ENCODE results near the gene NTN3.
"Not testable (repeated sequence)": the region's sequence is repeated elsewhere in the genome, so short reads cannot be mapped to it uniquely, and the experiment has no call there.

NTN3 gene

DNA sequence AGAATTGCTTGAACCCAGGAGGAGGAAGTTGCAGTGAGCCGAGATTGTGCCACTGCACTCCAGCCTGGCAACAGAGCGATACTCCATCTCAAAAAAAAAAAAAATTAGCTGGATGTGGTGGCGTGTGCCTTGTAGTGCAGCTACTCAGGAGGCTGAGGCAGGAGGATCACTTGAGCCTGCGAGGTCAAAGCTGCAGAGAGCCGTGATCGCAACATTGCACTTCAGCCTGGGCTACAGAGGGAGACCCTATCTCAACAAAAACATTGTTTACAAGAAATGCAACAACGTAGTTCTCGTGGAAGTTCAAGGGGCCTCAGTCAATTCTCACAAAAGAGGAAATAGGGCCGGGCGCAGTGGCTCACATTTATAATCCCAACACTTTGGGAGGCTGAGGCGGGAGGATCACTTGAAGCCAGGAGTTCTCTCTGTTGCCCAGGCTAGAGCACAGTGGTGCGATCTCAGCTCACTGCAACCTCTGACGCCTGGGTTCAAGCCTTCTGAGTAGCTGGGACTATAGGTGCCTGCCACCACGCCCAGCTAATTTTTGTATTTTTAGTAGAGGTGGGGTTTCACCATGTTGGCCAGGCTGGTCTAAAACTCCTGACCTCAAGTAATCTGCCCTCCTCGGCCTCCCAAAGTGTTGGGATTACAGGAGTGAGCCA is 29.8 kb upstream of the NTN3 start:
- not testable (repeated sequence) for DNase-seq

DNA sequence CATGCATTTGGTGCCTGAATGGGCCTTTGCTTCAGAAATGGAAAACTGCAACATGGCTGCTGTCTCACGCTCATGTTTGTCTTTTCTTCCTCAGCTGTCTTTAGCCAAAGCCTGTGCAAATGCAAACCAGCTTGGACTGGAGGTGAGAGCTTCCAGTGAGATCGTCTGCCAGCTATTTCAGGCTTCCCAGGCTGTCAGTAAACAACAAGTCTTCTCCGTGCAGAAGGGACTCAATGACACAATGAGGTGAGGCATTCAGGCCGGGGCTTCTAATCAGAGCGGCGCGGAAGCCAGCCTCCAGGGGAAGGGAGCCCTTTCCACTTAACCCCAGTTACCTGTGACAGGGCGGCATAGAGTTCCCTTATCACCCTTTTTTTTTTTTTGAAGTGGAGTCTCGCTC is 27.5 kb upstream of the NTN3 start:
- DNase-seq, result no peak

DNA sequence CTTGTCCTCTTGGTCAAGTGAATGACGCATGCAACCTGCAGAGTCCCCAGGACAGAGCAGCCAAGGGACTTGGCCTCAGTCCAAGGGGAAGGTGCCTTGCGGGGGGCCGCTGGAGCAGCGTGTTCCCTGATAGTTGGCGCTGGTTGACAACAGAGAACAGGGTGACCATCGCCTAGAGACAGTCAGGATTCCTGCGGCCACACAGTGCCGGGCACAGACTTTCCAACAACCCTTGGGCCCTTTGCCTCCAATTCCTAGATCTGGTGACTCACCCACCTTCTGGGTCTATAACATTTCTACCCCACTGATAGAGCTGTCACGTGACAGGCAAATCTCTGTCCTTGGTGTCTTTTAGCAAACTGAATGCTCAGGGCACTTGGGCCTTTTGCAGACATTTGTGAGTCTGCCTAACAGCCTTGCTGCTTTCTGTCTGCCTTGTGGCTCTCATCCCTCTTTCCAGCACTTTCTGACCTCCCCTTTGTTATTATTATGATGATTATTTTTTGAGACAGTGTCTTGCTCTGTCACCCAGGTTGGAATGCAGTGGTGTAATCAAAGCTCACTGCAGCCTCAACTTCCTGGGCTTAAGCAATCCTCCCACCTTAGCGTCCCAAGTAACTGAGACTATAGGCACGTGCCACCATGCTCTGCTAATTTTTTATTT is 23.0 kb upstream of the NTN3 start:
- no peak for DNase-seq

DNA sequence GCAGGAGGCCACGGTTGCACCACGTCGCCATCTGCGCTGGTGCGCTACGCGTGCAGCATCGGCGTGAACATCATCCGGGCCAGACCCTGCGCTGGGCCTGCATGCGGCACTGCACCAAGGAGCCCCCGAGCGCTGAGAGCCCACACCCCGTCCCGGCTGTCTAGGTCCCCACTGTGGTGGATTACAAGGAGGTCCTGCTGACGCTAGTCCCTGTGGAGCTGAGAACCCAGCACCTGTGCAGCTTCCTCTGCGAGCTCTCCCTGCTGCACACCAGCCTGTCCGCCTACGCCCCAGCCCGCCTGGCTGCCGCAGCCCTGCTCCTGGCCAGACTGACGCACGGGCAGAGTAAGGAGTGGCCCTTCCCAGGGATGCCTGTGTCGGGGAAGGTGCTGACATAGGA is 22.0 kb upstream of the NTN3 start:
- DNase-seq, result no peak

DNA sequence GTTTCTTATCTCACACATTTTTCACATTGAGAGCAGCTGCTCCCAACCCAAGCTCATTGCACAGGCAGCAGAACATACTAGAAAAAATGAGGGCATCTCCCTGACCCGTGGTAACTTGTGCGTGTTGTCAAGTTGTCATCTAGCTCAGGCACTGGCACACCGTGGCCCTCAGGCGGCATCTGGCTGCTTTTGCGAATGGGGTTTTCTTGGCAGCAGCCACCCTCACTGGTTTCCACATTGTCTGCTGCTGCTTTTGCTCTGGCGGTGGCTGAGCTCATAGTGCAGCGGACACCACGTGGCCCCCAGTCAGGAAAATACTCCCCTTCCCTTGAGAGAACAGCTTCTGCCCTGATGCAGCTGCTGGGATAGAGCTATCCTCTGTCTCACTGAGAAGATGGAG is 20.6 kb upstream of the NTN3 start:
- DNase-seq, result no peak

DNA sequence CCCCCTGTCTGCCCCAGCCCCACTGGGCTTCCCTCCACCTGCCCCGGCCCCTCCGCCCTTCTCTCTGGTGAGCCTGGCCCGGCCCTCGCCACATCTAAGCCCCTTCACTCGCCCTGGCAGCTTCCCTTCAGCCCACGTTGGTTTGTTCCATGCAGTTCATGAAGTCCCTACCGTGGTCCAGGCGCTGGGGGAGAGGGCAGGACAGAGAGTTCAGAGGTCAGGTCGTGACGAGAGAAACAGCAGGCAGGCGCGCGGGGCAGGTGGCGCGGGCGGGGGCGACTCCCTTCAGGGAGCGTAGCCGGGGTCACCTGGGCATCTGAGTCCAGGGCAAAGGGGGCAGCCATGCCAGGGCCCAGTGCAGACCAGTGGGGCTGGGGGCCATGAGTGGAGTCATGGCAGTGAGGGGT is 20.1 kb upstream of the NTN3 start:
- DNase-seq, result no peak

DNA sequence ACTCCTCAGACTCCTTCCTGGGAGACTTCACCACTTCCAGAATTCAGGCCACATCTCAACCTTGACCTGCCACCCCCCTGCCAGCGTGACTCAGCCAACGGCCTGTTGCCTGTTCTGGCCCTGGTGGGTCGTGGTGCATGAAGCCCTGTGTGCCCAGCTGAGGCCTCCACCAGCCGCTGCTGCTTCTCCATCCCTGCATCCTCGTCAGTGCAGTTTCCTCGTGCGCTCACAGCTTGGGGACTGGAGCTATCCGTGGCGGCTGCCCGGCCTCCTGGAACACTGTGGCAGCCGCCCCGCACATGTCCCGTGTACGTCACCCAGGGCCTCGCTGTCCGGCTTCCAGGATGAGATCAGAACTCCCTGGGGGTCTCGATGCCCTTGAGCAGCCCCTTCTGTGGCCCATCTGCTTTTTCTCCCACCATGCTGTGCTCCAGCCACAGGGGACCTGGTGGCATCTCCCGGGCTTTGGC is 19.2 kb upstream of the NTN3 start:
- no peak for DNase-seq

DNA sequence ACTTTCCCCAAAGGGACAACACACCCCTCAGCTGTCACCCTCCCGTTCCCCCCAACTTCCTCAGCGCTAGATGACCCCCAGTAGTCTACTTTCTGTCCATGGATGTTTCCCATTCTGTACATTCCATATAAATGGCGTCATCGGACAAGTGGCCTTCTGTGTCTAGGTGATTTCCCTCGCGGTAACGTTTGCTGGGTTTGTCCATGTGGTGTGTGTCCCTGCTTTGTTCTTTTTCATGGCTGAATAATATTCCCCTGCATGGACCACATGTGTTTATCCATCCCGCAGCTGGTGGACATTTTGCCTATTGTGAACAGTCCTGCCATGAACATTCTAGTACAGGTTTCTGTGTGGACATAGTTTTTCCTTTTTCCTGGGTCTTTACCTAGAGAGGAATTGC is 18.4 kb upstream of the NTN3 start:
- DNase-seq, result no peak

DNA sequence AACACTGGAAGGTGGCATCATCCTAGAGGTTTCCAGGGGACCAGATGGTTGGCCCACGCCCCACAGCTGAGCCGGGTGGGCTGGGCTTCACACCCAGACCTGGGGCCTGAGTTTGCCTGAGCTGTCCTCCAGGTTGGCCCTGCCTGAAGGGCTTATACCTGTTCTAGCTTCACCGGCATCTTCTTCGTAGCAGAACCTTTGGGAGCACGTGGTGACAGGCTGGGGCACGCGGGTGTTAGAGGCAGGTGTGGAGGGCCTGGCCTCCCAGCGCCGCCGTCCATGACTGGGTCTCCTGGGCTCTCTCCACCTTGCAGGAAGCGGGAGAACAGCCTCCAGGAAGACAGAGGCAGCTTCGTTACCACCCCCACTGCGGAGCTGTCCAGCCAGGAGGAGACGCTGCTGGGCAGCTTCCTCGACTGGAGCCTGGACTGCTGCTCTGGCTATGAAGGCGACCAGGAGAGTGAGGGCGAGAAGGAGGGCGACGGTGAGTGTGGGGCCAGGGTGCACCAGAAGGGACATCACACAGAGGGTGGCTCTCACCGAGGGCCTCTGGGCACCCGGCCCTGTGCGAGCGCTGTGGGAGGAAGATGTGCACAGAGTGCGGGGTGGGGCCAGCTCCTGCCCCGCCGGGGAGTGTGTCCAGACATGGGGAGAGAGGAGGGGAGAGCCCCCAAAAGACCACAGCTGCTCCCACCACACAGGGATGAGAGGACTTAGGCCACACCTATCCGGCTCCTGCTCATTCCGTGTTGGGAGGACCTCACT is 15.8 kb upstream of the NTN3 start:
- no peak for DNase-seq

DNA sequence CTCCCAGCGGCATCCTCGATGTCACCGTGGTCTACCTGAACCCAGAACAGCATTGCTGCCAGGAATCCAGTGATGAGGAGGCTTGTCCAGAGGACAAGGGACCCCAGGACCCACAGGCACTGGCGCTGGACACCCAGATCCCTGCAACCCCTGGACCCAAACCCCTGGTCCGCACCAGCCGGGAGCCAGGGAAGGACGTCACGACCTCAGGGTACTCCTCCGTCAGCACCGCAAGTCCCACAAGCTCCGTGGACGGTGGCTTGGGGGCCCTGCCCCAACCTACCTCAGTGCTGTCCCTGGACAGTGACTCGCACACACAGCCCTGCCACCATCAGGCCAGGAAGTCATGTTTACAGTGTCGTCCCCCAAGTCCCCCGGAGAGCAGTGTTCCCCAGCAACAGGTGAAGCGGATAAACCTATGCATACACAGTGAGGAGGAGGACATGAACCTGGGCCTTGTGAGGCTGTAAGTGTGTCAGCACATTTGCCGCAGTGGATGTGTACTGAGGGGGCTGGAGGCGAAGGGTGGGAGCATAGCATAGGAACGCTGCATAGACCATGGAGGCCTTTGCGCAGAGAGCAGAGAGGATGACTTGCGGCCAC is 14.4 kb upstream of the NTN3 start:
- no peak for DNase-seq

DNA sequence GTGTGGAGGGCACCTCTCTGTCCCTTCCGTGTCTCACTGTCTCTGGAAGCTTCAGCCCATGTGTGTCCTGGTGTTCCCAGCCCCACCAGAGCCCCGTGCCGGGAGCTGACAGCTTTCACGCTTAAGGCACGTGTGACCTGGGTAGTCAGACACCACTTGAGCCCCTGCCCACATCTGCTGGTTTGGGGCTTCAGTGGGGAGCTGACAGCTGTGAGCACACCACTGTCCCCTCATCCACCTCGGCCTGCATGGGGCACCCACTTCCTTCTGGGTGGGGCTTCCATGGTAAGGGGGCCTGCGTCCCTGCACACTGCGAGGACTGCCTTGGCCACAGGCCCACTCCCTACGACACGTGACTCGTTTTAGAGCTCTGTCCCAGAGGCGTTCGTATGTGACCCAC is 13.8 kb upstream of the NTN3 start:
- DNase-seq, result no peak

DNA sequence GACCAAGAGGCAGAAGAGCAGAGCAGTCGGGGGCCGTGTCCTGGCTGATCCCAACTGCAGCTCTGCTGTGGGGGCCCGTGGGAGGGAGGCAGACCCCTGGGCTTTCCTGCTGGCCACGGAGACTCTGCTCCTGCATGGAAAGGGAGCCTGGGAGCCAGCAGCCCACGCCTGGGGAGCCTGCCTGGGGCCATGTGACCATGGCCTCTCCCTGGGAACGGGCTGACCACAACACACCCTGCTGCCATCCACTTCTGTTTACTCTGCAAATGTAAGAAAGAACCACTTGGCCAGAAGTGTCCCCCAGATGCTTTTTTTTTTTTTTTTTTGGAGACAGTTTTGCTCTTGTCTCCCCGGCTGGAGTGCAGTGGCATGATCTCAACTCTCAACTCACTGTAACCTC is 13.2 kb upstream of the NTN3 start:
- DNase-seq, result no peak

DNA sequence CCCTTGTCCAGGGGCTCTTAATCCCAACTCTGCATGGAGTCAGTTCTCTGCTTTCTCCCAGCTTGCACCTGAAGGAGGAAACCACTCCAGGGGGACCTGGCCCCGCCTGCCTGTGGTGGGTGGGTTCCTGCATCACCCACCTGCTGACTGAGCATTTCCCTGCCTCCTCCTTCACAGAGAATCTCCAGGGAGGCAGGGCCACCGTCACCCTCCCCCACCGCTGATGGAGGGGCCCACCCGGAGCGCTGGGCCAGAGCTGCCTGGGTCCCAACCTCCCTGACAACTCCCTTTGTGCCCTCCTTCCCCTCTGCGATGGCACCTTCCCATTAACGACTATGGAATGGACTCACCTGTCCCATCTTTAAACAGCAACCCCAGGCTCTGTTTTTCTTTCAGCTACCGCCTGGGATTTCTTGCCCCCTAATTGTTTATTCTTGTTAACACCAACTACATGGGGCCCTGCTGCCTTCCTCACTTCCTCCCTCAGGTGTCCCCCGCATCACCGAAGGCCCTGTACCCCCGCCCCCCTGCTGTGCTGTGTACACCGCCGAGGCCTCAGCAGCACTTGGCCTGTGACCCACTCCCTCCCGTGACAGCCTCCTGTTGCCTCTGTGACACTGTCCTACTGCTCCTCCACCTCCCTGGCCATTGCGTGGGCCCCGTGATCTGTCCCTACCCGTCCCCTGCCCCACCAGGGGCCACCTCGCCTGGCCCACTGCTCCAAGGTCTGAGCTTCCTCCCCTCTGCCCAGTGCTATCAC is 12.0 kb upstream of the NTN3 start:
- no peak for DNase-seq

DNA sequence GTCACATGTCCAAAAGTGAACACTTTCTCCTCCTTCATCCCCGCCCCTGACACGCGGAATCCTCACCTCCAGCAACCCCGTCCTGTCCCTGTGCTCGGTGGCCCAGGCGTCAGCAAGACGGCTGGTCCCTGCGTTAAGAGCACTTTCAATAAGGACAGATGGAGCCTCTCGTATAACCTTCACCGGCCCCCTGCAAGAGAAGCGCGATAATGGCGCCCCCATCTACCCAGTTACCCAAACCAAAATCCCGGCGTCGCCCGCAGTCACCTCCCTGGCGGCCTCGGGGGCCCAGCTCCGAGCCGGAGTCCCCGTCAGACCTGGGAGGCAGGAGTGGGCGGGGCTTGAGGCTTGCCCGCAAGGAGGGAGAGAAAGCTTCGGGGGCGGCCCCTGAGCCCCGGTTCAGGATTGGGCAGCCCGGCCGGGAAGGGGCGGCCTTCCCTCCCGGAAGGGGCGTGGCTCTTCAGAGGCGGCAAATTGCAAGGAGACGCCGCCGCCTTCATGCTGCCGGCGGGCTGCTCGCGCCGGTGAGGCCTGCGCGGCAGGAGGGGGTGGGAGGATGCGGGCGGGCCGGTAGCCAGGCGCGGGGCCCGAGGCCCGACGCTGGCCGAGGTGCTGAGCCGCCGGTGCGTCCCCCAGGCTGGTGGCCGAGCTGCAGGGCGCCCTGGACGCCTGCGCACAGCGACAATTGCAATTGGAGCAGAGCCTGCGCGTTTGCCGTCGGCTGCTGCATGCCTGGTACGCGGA is 11.3 kb upstream of the NTN3 start, which contains the start of gene TEDC2:
Gene TEDC2 (plus strand): TSS at position 463 of the 744 bp plus-strand sequence. CDS start 36 bp downstream, at position 499.
- peak; percentile 95 for DNase-seq

DNA sequence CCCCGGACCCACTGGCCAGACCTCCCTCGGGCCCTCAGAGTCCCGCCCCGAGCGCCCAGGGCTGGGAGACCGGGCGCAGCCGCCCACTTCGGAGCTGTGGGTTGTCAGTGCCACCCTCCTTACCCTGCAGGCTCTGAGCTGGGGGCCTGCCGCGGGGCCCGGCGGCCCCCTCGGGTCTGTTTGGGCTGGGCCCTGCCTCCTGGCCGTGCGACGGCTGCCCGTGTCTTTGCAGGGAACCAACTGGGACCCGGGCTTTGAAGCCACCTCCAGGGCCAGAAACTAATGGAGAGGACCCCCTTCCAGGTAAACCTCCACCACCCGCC is 10.7 kb upstream of the NTN3 start:
- DNase-seq, result no peak

DNA sequence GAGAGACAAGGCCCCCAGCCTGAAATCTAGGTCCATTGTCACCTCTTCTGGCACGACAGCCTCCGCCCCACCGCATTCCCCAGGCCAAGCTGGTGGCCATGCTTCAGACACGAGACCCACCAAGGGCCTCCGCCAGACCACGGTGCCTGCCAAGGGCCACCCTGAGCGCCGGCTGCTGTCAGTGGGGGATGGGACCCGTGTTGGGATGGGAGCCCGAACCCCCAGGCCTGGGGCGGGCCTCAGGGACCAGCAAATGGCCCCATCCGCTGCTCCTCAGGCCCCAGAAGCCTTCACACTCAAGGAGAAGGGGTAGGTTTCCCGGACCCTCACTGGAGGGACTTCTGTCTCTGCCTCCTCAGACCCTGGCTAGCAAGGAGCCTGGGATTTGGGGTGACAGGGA is 10.2 kb upstream of the NTN3 start:
- no peak for DNase-seq

DNA sequence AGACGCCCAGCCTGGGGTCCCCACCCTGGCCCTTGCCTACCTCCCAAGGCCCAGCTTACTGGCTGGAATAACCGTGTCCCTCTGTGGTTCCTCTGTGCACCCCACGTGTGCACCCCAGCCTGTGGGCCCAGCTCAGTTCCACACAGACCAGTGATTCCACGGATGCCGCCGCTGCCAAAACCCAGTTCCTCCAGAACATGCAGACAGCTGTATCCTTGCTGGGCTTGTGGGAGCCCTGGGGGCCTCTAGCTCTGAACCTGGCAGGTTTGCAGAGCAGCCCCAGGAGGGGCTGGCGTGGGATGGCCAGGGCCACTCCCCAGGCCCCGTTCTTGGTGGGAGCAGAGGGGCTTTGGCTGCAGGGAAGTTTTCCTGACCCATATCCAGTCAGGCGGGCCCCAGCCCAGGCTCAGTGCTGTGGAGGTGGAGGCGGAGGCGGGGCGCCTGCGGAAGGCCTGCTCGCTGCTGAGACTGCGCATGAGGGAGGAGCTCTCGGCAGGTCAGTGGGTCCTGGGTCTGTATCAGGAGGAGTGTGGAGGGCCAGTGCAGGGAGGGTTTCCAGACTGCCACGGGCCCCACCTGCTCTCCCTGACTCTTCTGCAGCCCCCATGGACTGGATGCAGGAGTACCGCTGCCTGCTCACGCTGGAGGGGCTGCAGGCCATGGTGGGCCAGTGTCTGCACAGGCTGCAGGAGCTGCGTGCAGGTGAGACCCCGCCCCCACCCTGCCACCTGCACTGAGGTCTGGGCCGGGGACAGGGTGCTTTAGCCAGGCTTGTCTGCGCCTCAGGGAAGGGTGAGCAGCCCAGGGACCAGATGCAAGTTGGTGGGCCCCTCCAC is 8.8 kb upstream of the NTN3 start:
- no peak for DNase-seq

DNA sequence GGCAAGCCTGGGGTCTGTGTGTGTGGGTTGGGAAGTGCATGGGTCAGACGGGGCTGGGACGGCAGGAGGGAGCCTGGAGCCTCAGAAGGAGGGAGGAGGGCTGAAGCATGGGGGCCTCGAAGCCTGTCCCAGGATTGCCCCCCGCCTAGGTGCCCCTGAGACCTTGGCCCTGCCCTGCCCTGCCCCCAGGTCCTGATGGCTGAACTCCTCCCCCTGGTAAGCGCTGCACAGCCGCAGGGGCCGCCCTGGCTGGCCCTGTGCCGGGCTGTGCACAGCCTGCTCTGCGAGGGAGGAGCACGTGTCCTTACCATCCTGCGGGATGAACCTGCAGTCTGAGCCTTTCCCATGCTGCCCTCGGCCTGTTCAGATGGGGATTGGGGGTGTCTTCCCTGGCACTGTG is 6.8 kb upstream of the NTN3 start:
- DNase-seq, result no peak

DNA sequence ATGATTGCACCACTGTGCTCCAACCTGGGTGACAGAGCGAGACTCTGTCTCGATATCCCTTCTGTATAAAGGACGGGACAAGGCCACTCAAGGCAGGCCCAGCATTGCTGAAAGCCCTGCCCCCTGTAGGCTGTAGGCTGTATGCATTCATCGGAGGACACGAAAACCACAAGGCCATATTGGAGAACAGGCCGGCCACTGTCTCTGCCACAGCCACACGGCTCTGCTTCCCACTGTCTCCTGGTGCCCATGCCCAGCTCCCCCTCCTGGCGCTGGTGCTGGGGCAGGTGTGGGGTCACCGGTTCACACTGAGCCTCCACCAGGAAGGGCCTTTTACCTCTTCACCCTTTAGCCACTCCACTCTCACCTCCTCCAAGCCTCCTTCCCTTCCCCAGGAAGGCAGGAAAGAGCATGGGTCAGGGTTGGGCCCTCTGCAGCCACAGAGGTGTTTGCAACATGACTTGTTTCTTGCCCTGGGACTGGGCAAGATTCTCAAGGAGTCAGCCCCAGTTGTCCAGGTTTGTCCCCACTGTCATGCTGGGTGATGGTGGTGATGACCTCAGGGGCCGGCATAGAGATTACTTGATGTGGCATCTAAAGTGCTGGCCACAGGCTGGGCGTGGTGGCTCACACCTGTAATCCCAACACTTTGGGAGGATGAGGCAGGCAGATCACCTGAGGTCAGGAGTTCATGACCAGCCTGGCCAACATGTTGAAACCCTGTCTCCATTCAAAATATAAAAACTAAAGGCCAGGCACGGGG is 5.3 kb upstream of the NTN3 start:
- no peak for DNase-seq

All from activated T-cell treated with anti-CD3 and anti-CD28 coated beads, Interleukin-2, amount 50 U/mL, for 1 hour (primary cell).